Liver (tissue), 3 donors: ENCODE results near the gene ATG2A.
A peak's percentile ranks its signal among the peaks of the same experiment; 100 is the strongest.

Experiments used
- ATF3 ChIP-seq: IDR thresholded peaks from 2 replicates; pipeline ENCODE4 v1.6.1; 2016; ENCODE audit warnings: antibody characterized with exemption
- EGR1 ChIP-seq, 2 donors: IDR thresholded peaks; 2 replicates each; pipeline ENCODE4 v1.6.1; 2016 to 2018; ENCODE audit warnings: antibody characterized with exemption in 2 of 2, low read depth in 2 of 2
- FOXA1 ChIP-seq: IDR thresholded peaks from 2 replicates; pipeline ENCODE4 v1.6.1; 2016; ENCODE audit warnings: antibody characterized with exemption
- JUND ChIP-seq, 2 donors: IDR thresholded peaks; 2 replicates each; pipeline ENCODE4 v1.6.1; 2016; ENCODE audit warnings: antibody characterized with exemption in 2 of 2
- MAX ChIP-seq: IDR thresholded peaks from 2 replicates; pipeline ENCODE4 v1.6.1; 2016; ENCODE audit warnings: antibody characterized with exemption
- RAD21 ChIP-seq, 2 donors: IDR thresholded peaks; 2 replicates each; pipeline ENCODE4 v1.6.1; 2016; ENCODE audit warnings: antibody characterized with exemption in 2 of 2, mild to moderate bottlenecking in 2 of 2
- RXRA ChIP-seq, 2 donors: IDR thresholded peaks; 2 replicates each; pipeline ENCODE4 v1.6.1; 2017 to 2018; ENCODE audit warnings: antibody characterized with exemption in 2 of 2, mild to moderate bottlenecking in 1 of 2
- SP1 ChIP-seq: IDR thresholded peaks from 2 replicates; pipeline ENCODE4 v1.6.1; 2018; ENCODE audit warnings: antibody characterized with exemption, mild to moderate bottlenecking
- TAF1 ChIP-seq: conservative IDR thresholded peaks from 2 replicates; pipeline ENCODE4 v1.6.1; 2016; ENCODE audit warnings: antibody characterized with exemption, mild to moderate bottlenecking
- YY1 ChIP-seq: IDR thresholded peaks from 2 replicates; pipeline ENCODE4 v1.6.1; 2016; ENCODE audit warnings: antibody characterized with exemption, mild to moderate bottlenecking
- TF ChIP-seq, protein P1 (sequence below): IDR thresholded peaks from 2 replicates; pipeline ENCODE4 v1.6.1; 2016; ENCODE audit warnings: antibody characterized with exemption
- TF ChIP-seq, protein P2 (sequence below): fragments of 150-350 bp; IDR thresholded peaks from 2 replicates; pipeline ENCODE4 v1.5.1; 2017; ENCODE audit warnings: improper control_type of control experiment, low read depth, low read length; ENCODE audit not compliant: missing input control
- TF ChIP-seq, protein P3 (sequence below): IDR thresholded peaks from 2 replicates; pipeline ENCODE4 v1.6.1; 2016; ENCODE audit warnings: antibody characterized with exemption, mild to moderate bottlenecking
- donor health status: healthy.
- donor health status: healthy.

DNA sequence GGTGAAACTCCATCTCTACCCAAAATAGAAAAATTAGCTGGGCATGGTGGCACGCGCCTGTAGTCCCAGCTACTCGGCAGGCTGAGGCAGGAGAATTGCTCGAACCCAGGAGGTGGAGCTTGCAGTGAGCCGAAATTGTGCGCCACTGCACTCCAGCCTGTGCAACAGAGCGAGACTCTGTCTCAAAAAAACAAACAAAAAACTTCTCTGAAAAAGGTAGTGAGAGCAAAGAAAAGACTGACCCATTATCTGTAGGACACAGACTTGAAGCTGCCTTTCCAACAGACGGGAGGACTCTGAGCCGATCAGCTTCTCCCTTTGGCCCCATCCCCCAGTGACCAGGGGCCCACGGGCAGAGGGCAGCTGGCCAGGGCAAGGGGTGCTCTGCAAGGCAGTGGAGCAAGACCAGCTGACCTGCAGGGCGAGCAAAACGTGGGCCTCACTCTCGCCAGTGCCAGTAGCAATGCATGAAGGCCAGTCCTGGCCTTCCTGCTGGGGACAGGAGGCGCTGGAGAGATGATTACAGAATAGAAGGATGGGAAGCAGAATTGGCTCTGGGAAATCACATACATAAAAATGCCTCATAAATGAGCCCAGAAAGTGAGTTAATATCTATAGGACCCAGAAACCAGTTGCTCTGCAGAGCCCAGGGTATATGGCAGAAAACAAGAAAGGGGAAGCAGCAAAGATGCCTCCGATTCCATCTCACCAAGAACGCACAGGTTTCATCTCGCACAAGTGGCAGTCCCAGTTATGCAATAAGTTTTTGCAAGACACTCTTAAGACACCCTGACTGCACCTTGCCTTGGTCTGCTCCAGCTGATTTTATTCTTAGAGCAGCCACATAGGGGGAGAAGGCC, 41.4 kb downstream of the ATG2A start:
- TF ChIP-seq JUND (IDR thresholded peaks at IDR 0.05), result no peak
- TF ChIP-seq, protein P1, sequence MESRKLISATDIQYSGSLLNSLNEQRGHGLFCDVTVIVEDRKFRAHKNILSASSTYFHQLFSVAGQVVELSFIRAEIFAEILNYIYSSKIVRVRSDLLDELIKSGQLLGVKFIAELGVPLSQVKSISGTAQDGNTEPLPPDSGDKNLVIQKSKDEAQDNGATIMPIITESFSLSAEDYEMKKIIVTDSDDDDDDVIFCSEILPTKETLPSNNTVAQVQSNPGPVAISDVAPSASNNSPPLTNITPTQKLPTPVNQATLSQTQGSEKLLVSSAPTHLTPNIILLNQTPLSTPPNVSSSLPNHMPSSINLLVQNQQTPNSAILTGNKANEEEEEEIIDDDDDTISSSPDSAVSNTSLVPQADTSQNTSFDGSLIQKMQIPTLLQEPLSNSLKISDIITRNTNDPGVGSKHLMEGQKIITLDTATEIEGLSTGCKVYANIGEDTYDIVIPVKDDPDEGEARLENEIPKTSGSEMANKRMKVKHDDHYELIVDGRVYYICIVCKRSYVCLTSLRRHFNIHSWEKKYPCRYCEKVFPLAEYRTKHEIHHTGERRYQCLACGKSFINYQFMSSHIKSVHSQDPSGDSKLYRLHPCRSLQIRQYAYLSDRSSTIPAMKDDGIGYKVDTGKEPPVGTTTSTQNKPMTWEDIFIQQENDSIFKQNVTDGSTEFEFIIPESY, result no peak
- TF ChIP-seq, protein P2, sequence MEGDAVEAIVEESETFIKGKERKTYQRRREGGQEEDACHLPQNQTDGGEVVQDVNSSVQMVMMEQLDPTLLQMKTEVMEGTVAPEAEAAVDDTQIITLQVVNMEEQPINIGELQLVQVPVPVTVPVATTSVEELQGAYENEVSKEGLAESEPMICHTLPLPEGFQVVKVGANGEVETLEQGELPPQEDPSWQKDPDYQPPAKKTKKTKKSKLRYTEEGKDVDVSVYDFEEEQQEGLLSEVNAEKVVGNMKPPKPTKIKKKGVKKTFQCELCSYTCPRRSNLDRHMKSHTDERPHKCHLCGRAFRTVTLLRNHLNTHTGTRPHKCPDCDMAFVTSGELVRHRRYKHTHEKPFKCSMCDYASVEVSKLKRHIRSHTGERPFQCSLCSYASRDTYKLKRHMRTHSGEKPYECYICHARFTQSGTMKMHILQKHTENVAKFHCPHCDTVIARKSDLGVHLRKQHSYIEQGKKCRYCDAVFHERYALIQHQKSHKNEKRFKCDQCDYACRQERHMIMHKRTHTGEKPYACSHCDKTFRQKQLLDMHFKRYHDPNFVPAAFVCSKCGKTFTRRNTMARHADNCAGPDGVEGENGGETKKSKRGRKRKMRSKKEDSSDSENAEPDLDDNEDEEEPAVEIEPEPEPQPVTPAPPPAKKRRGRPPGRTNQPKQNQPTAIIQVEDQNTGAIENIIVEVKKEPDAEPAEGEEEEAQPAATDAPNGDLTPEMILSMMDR, result no peak
- TF ChIP-seq RAD21 (IDR thresholded peaks at IDR 0.05), result peak in 1 of 2 donors; percentile 14
- TF ChIP-seq SP1, result peak; percentile 39
- TF ChIP-seq RXRA (IDR thresholded peaks at IDR 0.05), result peak; percentile 48 to 64
- TF ChIP-seq FOXA1, result no peak
- TF ChIP-seq, protein P3, sequence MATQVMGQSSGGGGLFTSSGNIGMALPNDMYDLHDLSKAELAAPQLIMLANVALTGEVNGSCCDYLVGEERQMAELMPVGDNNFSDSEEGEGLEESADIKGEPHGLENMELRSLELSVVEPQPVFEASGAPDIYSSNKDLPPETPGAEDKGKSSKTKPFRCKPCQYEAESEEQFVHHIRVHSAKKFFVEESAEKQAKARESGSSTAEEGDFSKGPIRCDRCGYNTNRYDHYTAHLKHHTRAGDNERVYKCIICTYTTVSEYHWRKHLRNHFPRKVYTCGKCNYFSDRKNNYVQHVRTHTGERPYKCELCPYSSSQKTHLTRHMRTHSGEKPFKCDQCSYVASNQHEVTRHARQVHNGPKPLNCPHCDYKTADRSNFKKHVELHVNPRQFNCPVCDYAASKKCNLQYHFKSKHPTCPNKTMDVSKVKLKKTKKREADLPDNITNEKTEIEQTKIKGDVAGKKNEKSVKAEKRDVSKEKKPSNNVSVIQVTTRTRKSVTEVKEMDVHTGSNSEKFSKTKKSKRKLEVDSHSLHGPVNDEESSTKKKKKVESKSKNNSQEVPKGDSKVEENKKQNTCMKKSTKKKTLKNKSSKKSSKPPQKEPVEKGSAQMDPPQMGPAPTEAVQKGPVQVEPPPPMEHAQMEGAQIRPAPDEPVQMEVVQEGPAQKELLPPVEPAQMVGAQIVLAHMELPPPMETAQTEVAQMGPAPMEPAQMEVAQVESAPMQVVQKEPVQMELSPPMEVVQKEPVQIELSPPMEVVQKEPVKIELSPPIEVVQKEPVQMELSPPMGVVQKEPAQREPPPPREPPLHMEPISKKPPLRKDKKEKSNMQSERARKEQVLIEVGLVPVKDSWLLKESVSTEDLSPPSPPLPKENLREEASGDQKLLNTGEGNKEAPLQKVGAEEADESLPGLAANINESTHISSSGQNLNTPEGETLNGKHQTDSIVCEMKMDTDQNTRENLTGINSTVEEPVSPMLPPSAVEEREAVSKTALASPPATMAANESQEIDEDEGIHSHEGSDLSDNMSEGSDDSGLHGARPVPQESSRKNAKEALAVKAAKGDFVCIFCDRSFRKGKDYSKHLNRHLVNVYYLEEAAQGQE, result no peak
- no peak for TF ChIP-seq ATF3
- TF ChIP-seq TAF1, result no peak
- TF ChIP-seq YY1, result no peak
- no peak for TF ChIP-seq MAX
- no peak for TF ChIP-seq EGR1 (IDR thresholded peaks at IDR 0.05; ENCODE audit: low read depth in 2 of 2)
